Prostate gland (tissue), 2 donors: Measurements from ENCODE around the gene UBE2L6. TPM values are rescaled to one million over a fixed set of nuclear protein-coding genes. Genes with fewer than 3 reads are reported as not detected.
A peak's percentile ranks its signal among the peaks of the same experiment; 100 is the strongest.

Experiments used
- DNase-seq: peaks from one replicate; pipeline ENCODE4 v3.0.0-alpha.2; 2019; ENCODE audit warnings: low spot score
- H3K27ac ChIP-seq, 2 donors: fragments of 200-600 bp; sonication (generic); 2 replicates each; pipeline ENCODE4 v1.5.1; 2017 to 2019
- H3K27me3 ChIP-seq: fragments of 200-600 bp; sonication (generic); replicated peaks from 2 replicates; pipeline ENCODE4 v1.5.1; 2019; ENCODE audit not compliant: insufficient read depth
- H3K36me3 ChIP-seq, 2 donors: fragments of 200-600 bp; sonication (generic); 1 replicate in 1 of 2; 2 replicates in 1 of 2; pipeline versions ENCODE4 v1.5.1 to v1.8.1; 2017 to 2019
- H3K4me1 ChIP-seq: fragments of 200-600 bp; sonication (generic); replicated peaks from 2 replicates; pipeline ENCODE4 v1.5.1; 2019
- H3K4me3 ChIP-seq, 2 donors: fragments of 200-600 bp; sonication (generic); 2 replicates each; pipeline ENCODE4 v1.5.1; 2017 to 2019
- H3K9me3 ChIP-seq: fragments of 200-600 bp; sonication (generic); 2 replicates; pipeline ENCODE4 v1.5.1; 2017
- POLR2A ChIP-seq: fragments of 450-650 bp; IDR thresholded peaks from one replicate; pipeline ENCODE4 v1.6.1; 2016; ENCODE audit warnings: antibody characterized with exemption, mild to moderate bottlenecking
- POLR2AphosphoS5 ChIP-seq: sonication (generic); formaldehyde crosslinking; IDR thresholded peaks from one replicate; pipeline ENCODE4 v1.6.1; 2017; ENCODE audit warnings: antibody characterized with exemption
- WGBS: methylation state at CpG from one replicate; pipeline ENCODE4 v1.1.5; 2018; 5-methylcytosine and 5-hydroxymethylcytosine counted together
- intact Hi-C: fragments of 100-400 bp; cut with DNase I; formaldehyde crosslinking; loops from one replicate; pipeline ENCODE4 v1.14.2; 2022
- total RNA-seq, 2 donors: library from RNA; depleted of rRNA; stranded (reverse); fragments of >200 nt; gene quantifications; one replicate each; pipeline ENCODE4 v1.1.0, GENCODE V29; 2016
- TF ChIP-seq, protein P1 (sequence below), 4 experiments: fragments of 200-600 bp in 2 of 4; fragments of 450-650 bp in 2 of 4; sonication (generic) in 2 of 4; IDR thresholded peaks; 1 replicate in 3 of 4; 2 replicates in 1 of 4; pipeline ENCODE4 v1.5.1; 2016 to 2019; ENCODE audit warnings: antibody characterized with exemption in 4 of 4, mild to moderate bottlenecking in 2 of 4, moderate library complexity in 2 of 4

UBE2L6 gene
- total RNA-seq, 2 donors from 2014 or later, result 42.3 to 44.6 TPM

DNA sequence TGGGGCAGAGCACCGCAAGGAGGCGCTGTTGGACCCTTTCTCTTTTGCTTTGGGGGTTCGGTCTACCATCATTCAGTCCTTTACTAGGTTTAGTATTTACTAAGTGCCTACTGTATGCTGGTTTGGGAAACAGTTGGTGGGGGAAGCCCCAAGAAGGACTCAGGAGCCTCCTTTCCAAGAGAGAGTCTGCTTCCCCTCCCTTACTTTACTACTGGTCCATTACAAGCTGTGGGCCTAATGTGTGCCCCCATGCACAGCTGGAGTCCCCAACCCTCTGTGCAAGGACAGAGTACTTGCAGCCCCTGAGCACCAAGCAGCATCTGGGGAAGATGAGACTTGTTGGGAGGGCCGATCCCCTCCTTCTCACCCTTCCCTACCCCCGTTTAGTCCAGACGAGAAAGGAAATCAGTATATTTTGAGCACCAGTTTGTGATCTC is 876 bp upstream of the UBE2L6 start:
- H3K27ac ChIP-seq, result peak overlapping the region; percentile 83 to 85
- WGBS, result 26% methylated on average over 6 of the region's 6 CpGs
- H3K4me3 ChIP-seq, result peak overlapping the region; percentile 60 to 81
- DNase-seq, result no peak
- H3K9me3 ChIP-seq, result no peaks in the 10 kb centered on the region
- TF ChIP-seq POLR2AphosphoS5, result no peak
- TF ChIP-seq, protein P1, sequence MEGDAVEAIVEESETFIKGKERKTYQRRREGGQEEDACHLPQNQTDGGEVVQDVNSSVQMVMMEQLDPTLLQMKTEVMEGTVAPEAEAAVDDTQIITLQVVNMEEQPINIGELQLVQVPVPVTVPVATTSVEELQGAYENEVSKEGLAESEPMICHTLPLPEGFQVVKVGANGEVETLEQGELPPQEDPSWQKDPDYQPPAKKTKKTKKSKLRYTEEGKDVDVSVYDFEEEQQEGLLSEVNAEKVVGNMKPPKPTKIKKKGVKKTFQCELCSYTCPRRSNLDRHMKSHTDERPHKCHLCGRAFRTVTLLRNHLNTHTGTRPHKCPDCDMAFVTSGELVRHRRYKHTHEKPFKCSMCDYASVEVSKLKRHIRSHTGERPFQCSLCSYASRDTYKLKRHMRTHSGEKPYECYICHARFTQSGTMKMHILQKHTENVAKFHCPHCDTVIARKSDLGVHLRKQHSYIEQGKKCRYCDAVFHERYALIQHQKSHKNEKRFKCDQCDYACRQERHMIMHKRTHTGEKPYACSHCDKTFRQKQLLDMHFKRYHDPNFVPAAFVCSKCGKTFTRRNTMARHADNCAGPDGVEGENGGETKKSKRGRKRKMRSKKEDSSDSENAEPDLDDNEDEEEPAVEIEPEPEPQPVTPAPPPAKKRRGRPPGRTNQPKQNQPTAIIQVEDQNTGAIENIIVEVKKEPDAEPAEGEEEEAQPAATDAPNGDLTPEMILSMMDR (IDR thresholded peaks at IDR 0.05), result peak in 3 of 4 experiments; percentile 2 to 90 (median 67)
- peaks cover 4% of the 10 kb centered on the region for H3K4me1 ChIP-seq
- H3K36me3 ChIP-seq, result no peaks in the 10 kb centered on the region
- intact Hi-C loops, result loop anchor here (2.0 kb wide), 2 partner anchors 30 to 72 kb away; no protein-coding TSS in a partner anchor
- no peaks in the 10 kb centered on the region for H3K27me3 ChIP-seq

DNA sequence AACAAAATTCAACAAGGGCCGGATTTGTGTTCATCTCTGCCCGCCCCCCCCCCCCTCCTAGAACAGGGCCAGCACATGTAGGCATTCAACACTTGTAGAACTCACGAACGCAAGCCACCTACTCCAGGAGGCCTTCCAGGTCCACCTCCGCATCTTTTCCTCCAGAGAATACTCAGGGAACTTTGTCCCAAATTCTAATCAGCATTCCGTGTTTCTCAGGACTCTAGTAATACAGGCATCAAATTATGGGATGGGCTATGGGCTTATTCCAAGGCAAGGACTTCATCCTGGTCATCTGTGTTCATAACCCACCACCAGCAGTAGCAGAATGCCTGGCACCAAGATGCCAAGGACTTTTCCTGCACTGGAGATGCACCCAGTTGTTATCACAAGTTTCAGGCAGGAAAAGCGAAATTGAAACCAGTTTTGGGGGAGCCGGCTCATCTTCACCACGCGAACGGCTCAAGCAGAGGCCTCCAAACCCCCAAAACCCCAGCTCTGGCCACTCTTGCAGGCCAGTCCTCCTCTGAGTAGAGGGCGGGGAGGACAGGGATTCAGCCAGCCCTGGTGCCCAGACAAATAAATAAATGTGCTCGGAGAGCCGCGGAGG is 462 bp downstream of the UBE2L6 start:
- intact Hi-C loops, result no loop called here
- H3K27me3 ChIP-seq, result no peaks in the 10 kb centered on the region
- no peaks in the 10 kb centered on the region for H3K9me3 ChIP-seq
- WGBS, result 4% methylated on average over 15 of the region's 15 CpGs
- DNase-seq, result no peak
- H3K4me1 ChIP-seq, result peaks cover 4% of the 10 kb centered on the region
- H3K36me3 ChIP-seq, result no peaks in the 10 kb centered on the region
- H3K4me3 ChIP-seq, result peak overlapping the region; percentile 60 to 81
- peak overlapping the region; percentile 83 to 85 for H3K27ac ChIP-seq
- TF ChIP-seq, protein P1 (IDR thresholded peaks at IDR 0.05), result no peak
- no peak for TF ChIP-seq POLR2A
- no peak for TF ChIP-seq POLR2AphosphoS5

- TF ChIP-seq POLR2AphosphoS5 (peak; percentile 96), POLR2A (no peak)
- TF ChIP-seq, protein P1 (IDR thresholded peaks at IDR 0.05), result no peak
- intact Hi-C loops, result no loop called here
- peak overlapping the region in 1 of 2 donors; percentile 81 for H3K4me3 ChIP-seq
- no peaks in the 10 kb centered on the region for H3K9me3 ChIP-seq
- H3K4me1 ChIP-seq, result peaks cover 4% of the 10 kb centered on the region
- H3K27me3 ChIP-seq, result no peaks in the 10 kb centered on the region
- DNase-seq, result peak; percentile 67
- 33% methylated on average over 4 of the region's 4 CpGs for WGBS
- no peaks in the 10 kb centered on the region for H3K36me3 ChIP-seq
- H3K27ac ChIP-seq, result peak overlapping the region; percentile 83 to 85
Measured at GRCh38 chr11:57566005-57566904, 1.2 kb downstream of the UBE2L6 start.

DNA sequence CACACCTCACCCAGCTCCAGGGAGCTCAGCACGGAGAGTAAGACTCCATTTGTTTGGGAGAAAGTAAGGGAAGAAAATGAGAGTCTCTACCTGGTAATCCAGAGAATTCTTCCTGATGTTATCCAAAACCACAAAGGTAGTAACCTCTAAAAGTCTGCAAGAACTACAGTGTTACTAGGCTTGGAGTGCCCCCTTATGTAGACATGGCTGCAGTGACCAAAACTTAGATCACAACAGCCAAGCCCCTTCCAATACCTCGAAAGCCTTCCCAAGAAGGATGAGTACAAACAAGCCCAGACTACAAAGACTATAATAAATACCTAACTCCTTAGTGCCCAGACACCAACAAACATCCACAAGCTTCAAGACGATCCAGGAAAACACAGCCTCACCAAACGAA is 4.9 kb downstream of the UBE2L6 start:
- Histone ChIP-seq H3K9me3 (no peaks in the 10 kb centered on the region), H3K27me3 (no peaks in the 10 kb centered on the region), H3K4me3 (no peak overlapping the region), H3K4me1 (peaks cover 4% of the 10 kb centered on the region), H3K27ac (no peak overlapping the region), H3K36me3 (no peaks in the 10 kb centered on the region)
- WGBS, result 25% methylated on average over 4 of the region's 4 CpGs
- TF ChIP-seq POLR2AphosphoS5, result no peak
- no peak for TF ChIP-seq POLR2A
- TF ChIP-seq, protein P1 (IDR thresholded peaks at IDR 0.05), result no peak
- DNase-seq, result no peak
- intact Hi-C loops, result no loop called here
